ENCODE results near the gene CAPN10. TPM values are rescaled to one million over a fixed set of nuclear protein-coding genes. Genes with fewer than 3 reads are reported as not detected.

Gene CAPN10
- total RNA-seq, 1 experiment from 2014 or later: 61.3 TPM

DNA sequence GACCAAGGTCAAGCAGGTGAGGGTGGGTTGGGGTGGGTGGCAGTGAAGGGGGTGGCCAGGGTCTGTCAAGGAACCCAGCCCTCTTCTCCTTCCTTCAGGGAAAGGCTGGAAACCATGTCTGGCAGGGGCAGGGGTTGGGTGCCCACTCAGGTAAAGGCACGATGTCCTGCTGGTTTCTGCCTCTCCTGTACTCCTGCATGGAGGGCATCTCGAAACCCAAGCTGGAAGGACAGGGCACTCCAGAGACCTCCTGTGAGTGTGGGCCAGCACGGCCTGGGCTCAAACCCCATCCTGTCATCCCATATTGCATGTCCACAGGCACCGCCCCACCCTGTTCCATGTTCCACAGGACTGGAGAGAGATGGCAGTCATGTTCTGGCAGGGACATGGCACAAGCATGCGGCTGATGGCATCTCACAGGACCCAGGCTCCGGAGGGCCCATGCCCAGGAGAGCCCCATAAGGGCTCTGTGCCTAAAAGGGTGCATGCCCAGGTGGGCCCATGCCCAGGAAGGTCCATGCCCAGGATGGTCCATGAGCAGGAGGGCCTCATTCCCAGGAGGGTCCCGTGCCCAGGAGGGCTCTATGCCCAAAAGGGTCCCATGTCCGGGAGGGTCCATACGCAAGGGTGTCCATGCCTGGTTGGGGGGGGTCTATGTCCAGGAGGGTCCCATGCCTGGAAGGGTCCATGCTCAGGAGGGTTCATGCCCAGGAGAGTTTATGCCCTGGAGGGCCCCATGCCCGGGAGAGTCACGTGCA is 45.2 kb downstream of the CAPN10 start (continued):
- TF ChIP-seq, protein P1, sequence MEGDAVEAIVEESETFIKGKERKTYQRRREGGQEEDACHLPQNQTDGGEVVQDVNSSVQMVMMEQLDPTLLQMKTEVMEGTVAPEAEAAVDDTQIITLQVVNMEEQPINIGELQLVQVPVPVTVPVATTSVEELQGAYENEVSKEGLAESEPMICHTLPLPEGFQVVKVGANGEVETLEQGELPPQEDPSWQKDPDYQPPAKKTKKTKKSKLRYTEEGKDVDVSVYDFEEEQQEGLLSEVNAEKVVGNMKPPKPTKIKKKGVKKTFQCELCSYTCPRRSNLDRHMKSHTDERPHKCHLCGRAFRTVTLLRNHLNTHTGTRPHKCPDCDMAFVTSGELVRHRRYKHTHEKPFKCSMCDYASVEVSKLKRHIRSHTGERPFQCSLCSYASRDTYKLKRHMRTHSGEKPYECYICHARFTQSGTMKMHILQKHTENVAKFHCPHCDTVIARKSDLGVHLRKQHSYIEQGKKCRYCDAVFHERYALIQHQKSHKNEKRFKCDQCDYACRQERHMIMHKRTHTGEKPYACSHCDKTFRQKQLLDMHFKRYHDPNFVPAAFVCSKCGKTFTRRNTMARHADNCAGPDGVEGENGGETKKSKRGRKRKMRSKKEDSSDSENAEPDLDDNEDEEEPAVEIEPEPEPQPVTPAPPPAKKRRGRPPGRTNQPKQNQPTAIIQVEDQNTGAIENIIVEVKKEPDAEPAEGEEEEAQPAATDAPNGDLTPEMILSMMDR (IDR thresholded peaks at IDR 0.05): no peak
- TF ChIP-seq, protein P2, sequence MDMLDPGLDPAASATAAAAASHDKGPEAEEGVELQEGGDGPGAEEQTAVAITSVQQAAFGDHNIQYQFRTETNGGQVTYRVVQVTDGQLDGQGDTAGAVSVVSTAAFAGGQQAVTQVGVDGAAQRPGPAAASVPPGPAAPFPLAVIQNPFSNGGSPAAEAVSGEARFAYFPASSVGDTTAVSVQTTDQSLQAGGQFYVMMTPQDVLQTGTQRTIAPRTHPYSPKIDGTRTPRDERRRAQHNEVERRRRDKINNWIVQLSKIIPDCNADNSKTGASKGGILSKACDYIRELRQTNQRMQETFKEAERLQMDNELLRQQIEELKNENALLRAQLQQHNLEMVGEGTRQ (CRISPR knock-in tag; IDR thresholded peaks at IDR 0.05): no peak
- TF ChIP-seq, protein P3, sequence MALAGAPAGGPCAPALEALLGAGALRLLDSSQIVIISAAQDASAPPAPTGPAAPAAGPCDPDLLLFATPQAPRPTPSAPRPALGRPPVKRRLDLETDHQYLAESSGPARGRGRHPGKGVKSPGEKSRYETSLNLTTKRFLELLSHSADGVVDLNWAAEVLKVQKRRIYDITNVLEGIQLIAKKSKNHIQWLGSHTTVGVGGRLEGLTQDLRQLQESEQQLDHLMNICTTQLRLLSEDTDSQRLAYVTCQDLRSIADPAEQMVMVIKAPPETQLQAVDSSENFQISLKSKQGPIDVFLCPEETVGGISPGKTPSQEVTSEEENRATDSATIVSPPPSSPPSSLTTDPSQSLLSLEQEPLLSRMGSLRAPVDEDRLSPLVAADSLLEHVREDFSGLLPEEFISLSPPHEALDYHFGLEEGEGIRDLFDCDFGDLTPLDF (CRISPR knock-in tag; IDR thresholded peaks at IDR 0.05): no peak
- TF ChIP-seq, protein P4, sequence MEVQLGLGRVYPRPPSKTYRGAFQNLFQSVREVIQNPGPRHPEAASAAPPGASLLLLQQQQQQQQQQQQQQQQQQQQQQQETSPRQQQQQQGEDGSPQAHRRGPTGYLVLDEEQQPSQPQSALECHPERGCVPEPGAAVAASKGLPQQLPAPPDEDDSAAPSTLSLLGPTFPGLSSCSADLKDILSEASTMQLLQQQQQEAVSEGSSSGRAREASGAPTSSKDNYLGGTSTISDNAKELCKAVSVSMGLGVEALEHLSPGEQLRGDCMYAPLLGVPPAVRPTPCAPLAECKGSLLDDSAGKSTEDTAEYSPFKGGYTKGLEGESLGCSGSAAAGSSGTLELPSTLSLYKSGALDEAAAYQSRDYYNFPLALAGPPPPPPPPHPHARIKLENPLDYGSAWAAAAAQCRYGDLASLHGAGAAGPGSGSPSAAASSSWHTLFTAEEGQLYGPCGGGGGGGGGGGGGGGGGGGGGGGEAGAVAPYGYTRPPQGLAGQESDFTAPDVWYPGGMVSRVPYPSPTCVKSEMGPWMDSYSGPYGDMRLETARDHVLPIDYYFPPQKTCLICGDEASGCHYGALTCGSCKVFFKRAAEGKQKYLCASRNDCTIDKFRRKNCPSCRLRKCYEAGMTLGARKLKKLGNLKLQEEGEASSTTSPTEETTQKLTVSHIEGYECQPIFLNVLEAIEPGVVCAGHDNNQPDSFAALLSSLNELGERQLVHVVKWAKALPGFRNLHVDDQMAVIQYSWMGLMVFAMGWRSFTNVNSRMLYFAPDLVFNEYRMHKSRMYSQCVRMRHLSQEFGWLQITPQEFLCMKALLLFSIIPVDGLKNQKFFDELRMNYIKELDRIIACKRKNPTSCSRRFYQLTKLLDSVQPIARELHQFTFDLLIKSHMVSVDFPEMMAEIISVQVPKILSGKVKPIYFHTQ (CRISPR knock-in tag; IDR thresholded peaks at IDR 0.05): no peak
- TF ChIP-seq, protein P5, sequence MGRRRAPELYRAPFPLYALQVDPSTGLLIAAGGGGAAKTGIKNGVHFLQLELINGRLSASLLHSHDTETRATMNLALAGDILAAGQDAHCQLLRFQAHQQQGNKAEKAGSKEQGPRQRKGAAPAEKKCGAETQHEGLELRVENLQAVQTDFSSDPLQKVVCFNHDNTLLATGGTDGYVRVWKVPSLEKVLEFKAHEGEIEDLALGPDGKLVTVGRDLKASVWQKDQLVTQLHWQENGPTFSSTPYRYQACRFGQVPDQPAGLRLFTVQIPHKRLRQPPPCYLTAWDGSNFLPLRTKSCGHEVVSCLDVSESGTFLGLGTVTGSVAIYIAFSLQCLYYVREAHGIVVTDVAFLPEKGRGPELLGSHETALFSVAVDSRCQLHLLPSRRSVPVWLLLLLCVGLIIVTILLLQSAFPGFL (CRISPR knock-in tag; IDR thresholded peaks at IDR 0.05; ENCODE audit: borderline replicate concordance): no peak
- TF ChIP-seq, protein P6, sequence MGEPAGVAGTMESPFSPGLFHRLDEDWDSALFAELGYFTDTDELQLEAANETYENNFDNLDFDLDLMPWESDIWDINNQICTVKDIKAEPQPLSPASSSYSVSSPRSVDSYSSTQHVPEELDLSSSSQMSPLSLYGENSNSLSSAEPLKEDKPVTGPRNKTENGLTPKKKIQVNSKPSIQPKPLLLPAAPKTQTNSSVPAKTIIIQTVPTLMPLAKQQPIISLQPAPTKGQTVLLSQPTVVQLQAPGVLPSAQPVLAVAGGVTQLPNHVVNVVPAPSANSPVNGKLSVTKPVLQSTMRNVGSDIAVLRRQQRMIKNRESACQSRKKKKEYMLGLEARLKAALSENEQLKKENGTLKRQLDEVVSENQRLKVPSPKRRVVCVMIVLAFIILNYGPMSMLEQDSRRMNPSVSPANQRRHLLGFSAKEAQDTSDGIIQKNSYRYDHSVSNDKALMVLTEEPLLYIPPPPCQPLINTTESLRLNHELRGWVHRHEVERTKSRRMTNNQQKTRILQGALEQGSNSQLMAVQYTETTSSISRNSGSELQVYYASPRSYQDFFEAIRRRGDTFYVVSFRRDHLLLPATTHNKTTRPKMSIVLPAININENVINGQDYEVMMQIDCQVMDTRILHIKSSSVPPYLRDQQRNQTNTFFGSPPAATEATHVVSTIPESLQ (CRISPR knock-in tag; IDR thresholded peaks at IDR 0.05): no peak

DNA sequence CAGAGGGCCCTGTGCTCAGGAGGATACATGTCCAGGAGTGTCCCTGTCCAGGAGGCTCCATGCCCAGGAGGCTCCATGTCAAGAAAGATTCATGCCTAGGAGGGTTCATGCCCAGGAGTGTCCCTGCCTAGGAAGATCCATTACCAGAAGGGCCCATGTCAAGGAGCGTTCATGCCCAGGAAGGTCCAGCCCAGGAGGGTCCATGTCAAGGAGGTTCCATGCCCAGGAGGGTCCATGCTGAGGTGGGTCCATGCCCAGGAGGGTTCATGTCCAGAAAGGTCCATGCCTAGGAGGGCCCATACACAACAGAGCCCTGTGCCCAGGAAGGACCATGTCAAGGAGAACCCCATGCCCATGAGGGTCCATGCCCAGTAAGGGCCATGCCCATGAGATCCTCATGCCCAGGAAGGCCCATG is 45.8 kb downstream of the CAPN10 start:
- Mint-ChIP-seq H3K4me1 (no peaks in the 10 kb centered on the region), H3K27ac (no peak overlapping the region), H3K4me3 (no peak overlapping the region), H3K36me3 (peaks cover 21% of the 10 kb centered on the region), H3K27me3 (ENCODE audit: low read depth) (peaks cover 7% of the 10 kb centered on the region), H3K9me3 (peaks cover 37% of the 10 kb centered on the region)
- DNase-seq (ENCODE audit: low spot score) (no peak), ATAC-seq (no peak)
- CTCF ChIA-PET: no interaction called here
- POLR2A ChIA-PET: no interaction called here
- TF ChIP-seq NR3C1 (CRISPR knock-in tag; conservative IDR thresholded peaks at IDR 0.05; ENCODE audit: low read depth) (no peak), TEAD1 (CRISPR knock-in tag; IDR thresholded peaks at IDR 0.05) (no peak), SMAD4 (CRISPR knock-in tag; IDR thresholded peaks at IDR 0.05) (no peak), GTF2I (CRISPR knock-in tag; conservative IDR thresholded peaks at IDR 0.05) (no peak), TEAD4 (CRISPR knock-in tag; IDR thresholded peaks at IDR 0.05) (no peak), TP53 (CRISPR knock-in tag; IDR thresholded peaks at IDR 0.05) (no peak), OVOL2 (CRISPR knock-in tag; IDR thresholded peaks at IDR 0.05; ENCODE audit: borderline replicate concordance) (no peak)
- TF ChIP-seq, protein P7, sequence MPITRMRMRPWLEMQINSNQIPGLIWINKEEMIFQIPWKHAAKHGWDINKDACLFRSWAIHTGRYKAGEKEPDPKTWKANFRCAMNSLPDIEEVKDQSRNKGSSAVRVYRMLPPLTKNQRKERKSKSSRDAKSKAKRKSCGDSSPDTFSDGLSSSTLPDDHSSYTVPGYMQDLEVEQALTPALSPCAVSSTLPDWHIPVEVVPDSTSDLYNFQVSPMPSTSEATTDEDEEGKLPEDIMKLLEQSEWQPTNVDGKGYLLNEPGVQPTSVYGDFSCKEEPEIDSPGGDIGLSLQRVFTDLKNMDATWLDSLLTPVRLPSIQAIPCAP (CRISPR knock-in tag; IDR thresholded peaks at IDR 0.05): no peak
- TF ChIP-seq, protein P8, sequence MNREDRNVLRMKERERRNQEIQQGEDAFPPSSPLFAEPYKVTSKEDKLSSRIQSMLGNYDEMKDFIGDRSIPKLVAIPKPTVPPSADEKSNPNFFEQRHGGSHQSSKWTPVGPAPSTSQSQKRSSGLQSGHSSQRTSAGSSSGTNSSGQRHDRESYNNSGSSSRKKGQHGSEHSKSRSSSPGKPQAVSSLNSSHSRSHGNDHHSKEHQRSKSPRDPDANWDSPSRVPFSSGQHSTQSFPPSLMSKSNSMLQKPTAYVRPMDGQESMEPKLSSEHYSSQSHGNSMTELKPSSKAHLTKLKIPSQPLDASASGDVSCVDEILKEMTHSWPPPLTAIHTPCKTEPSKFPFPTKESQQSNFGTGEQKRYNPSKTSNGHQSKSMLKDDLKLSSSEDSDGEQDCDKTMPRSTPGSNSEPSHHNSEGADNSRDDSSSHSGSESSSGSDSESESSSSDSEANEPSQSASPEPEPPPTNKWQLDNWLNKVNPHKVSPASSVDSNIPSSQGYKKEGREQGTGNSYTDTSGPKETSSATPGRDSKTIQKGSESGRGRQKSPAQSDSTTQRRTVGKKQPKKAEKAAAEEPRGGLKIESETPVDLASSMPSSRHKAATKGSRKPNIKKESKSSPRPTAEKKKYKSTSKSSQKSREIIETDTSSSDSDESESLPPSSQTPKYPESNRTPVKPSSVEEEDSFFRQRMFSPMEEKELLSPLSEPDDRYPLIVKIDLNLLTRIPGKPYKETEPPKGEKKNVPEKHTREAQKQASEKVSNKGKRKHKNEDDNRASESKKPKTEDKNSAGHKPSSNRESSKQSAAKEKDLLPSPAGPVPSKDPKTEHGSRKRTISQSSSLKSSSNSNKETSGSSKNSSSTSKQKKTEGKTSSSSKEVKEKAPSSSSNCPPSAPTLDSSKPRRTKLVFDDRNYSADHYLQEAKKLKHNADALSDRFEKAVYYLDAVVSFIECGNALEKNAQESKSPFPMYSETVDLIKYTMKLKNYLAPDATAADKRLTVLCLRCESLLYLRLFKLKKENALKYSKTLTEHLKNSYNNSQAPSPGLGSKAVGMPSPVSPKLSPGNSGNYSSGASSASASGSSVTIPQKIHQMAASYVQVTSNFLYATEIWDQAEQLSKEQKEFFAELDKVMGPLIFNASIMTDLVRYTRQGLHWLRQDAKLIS (CRISPR knock-in tag; IDR thresholded peaks at IDR 0.05; ENCODE audit: borderline replicate concordance): no peak
- TF ChIP-seq, protein P9, sequence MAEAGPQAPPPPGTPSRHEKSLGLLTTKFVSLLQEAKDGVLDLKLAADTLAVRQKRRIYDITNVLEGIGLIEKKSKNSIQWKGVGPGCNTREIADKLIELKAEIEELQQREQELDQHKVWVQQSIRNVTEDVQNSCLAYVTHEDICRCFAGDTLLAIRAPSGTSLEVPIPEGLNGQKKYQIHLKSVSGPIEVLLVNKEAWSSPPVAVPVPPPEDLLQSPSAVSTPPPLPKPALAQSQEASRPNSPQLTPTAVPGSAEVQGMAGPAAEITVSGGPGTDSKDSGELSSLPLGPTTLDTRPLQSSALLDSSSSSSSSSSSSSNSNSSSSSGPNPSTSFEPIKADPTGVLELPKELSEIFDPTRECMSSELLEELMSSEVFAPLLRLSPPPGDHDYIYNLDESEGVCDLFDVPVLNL (CRISPR knock-in tag; IDR thresholded peaks at IDR 0.05; ENCODE audit: borderline replicate concordance, low read depth): no peak
